KMS-11 (cell line): ENCODE data around the gene DDB1.

ENCODE experiments used
- H2AFZ ChIP-seq: fragments of 200-600 bp; sonication (generic); 2 replicates; pipeline ENCODE4 v1.6.1; 2016; ENCODE audit warnings: antibody characterized with exemption, mixed run types, low read depth
- H3K27ac ChIP-seq: fragments of 200-600 bp; sonication (generic); 2 replicates; pipeline ENCODE4 v1.6.1; 2016; ENCODE audit warnings: mild to moderate bottlenecking, mixed run types
- H3K27me3 ChIP-seq: fragments of 200-600 bp; sonication (generic); 2 replicates; pipeline ENCODE4 v1.6.1; 2017; ENCODE audit warnings: mild to moderate bottlenecking, low read depth, mixed run types, moderate library complexity; ENCODE audit not compliant: insufficient read depth
- H3K36me3 ChIP-seq: fragments of 200-600 bp; sonication (generic); 2 replicates; pipeline ENCODE4 v1.6.1; 2017; ENCODE audit warnings: mild to moderate bottlenecking, mixed run types; ENCODE audit not compliant: insufficient read depth
- H3K4me1 ChIP-seq: fragments of 200-600 bp; sonication (generic); 2 replicates; pipeline ENCODE4 v1.6.1; 2016; ENCODE audit warnings: mild to moderate bottlenecking, low read depth, mixed run types; ENCODE audit not compliant: poor library complexity, severe bottlenecking
- H3K4me2 ChIP-seq: fragments of 200-600 bp; sonication (generic); 2 replicates; pipeline ENCODE4 v1.7.0; 2016; ENCODE audit warnings: mild to moderate bottlenecking, mixed run types
- H3K4me3 ChIP-seq: fragments of 200-600 bp; sonication (generic); IDR thresholded peaks from 2 replicates; pipeline ENCODE4 v1.6.1; 2017; ENCODE audit warnings: low read depth, low read length, mixed read lengths; ENCODE audit not compliant: insufficient read depth
- H3K79me2 ChIP-seq: fragments of 200-600 bp; sonication (generic); 2 replicates; pipeline ENCODE4 v1.6.1; 2016; ENCODE audit warnings: low read depth, mixed run types; ENCODE audit not compliant: insufficient read depth
- H3K9ac ChIP-seq: fragments of 200-600 bp; sonication (generic); 2 replicates; pipeline ENCODE4 v1.6.1; 2016; ENCODE audit warnings: mild to moderate bottlenecking, mixed run types
- H4K20me1 ChIP-seq: fragments of 200-600 bp; sonication (generic); 2 replicates; pipeline ENCODE4 v1.6.1; 2016; ENCODE audit warnings: mild to moderate bottlenecking, mixed run types; ENCODE audit not compliant: insufficient read depth
- TF ChIP-seq, protein P1 (sequence below): fragments of 200-600 bp; sonication (generic); conservative IDR thresholded peaks from 2 replicates; pipeline ENCODE4 v1.6.1; 2017; ENCODE audit warnings: low read depth, mild to moderate bottlenecking, antibody characterized with exemption, low read length, moderate library complexity, mixed read lengths

DDB1 gene

DNA sequence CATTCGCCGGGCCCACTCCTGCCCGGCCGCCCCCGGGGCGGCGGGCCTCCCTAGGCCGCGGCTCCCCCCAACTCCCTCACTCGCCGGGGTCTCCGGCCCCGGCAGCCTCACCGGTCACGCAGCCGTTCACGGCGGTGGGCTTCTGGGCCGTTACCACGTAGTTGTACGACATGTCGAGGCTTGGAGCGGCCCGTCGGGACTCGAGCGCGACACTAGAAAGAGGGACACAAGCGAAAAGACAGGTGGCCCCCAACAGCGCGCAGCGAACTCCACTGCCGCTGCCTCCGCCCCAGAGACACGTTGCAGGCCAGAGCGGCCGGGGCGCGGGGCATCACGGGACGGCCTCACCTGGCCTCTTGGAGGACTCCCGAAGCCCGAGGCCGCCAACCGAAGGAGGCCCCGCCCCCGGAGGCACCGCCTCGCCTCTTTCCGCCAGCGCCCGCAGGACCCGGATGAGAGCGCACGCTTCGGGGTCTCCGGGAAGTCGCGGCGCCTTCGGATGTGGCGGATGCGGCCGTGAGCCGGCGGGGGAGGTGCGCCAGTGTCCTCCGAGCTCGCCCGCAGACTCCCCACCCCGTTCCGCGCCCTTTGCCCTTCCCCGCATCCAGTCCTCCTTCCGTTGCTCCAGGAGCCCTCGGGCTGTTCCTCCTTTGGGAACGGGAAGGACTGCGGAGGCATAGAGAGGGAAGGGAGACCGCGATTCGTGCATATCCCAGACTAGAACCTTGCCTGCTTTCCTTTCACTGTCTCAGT is at the start of gene DDB1, which contains the start of gene TKFC:
Gene DDB1, minus strand, starts transcription at position 309 of the 753 bp plus-strand sequence. Its CDS starts 137 bp downstream, at position 172.
Gene TKFC, plus strand, starts transcription at position 432 of the 753 bp plus-strand sequence. CDS start 1,501 bp downstream, outside the sequence.
- H3K27ac ChIP-seq = peak within 1 kb of the TSS; percentile 81
- peak within 1 kb of the TSS; percentile 79 for H2AFZ ChIP-seq
- no peaks in the 10 kb centered on the region for H3K27me3 ChIP-seq
- peak within 1 kb of the TSS; percentile 92 for H3K9ac ChIP-seq
- H3K36me3 ChIP-seq = peaks cover 5% of the 10 kb centered on the region; the same call in 1 of the 2 replicates
- H3K4me3 ChIP-seq = no peak within 1 kb of the TSS
- TF ChIP-seq, protein P1, sequence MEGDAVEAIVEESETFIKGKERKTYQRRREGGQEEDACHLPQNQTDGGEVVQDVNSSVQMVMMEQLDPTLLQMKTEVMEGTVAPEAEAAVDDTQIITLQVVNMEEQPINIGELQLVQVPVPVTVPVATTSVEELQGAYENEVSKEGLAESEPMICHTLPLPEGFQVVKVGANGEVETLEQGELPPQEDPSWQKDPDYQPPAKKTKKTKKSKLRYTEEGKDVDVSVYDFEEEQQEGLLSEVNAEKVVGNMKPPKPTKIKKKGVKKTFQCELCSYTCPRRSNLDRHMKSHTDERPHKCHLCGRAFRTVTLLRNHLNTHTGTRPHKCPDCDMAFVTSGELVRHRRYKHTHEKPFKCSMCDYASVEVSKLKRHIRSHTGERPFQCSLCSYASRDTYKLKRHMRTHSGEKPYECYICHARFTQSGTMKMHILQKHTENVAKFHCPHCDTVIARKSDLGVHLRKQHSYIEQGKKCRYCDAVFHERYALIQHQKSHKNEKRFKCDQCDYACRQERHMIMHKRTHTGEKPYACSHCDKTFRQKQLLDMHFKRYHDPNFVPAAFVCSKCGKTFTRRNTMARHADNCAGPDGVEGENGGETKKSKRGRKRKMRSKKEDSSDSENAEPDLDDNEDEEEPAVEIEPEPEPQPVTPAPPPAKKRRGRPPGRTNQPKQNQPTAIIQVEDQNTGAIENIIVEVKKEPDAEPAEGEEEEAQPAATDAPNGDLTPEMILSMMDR = no peak
- H4K20me1 ChIP-seq = no peaks in the 10 kb centered on the region
- peaks cover 59% of the 10 kb centered on the region for H3K4me1 ChIP-seq
- H3K4me2 ChIP-seq = peak within 1 kb of the TSS; percentile 84
- H3K79me2 ChIP-seq = peaks cover 57% of the 10 kb centered on the region

DNA sequence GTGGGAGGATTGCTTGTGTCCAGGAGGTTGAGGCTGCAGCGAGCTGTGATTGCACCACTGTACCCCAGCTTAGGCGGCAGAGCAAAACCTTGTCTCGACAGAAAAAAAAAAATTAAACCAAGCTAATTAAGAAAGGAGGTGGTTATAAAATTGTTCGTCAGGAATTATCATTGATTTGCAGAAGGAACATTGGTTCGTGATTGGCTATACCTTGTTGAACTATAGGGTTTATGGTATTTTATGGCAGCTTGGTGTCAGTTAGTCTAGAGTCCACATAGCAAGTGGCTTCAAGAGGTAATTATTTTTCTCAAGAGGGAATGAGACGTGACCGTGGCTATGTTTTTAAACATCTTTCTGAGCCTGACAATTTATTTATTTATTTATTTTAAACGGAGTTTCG is 48.0 kb upstream of the DDB1 start:
- TF ChIP-seq, protein P1 = no peak
- no peak overlapping the region for H3K4me2 ChIP-seq

DNA sequence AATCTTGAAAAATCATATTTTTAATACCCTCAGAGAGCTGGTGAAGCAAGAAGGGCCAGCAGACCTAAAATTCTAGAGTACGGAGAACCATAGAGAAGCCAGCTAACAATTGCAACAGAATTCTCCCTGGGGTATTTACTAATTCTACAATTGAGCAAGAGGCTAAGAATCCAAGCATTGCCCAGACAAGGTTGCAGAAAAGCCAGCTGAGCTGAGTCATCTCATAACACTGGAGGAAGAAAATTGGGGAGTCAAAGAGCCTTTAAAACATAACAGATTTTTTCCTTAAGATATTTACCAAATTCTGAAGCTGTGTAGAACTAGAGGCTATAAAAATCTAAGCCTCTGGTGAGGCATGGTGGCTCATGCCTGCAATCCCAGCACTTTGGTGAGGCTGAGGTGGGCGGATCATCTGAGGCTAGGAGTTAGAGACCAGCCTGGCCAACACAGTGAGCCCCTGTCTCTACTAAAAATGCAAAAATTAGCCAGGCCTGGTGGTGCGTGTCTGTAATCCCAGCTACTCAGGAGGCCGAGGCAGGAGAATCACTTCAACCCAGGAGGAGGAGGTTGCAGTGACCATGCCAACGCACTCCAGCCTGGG is 45.9 kb upstream of the DDB1 start:
- Histone ChIP-seq H3K4me2 (no peak overlapping the region), H4K20me1 (no peaks in the 10 kb centered on the region), H3K36me3 (no peaks in the 10 kb centered on the region), H2AFZ (no peak overlapping the region), H3K4me1 (peaks cover 27% of the 10 kb centered on the region), H3K4me3 (no peak overlapping the region), H3K79me2 (no peaks in the 10 kb centered on the region), H3K9ac (no peak overlapping the region), H3K27me3 (no peaks in the 10 kb centered on the region), H3K27ac (no peak overlapping the region)
- TF ChIP-seq, protein P1 = no peak

More for the DNA sequence above, 48.0 kb upstream of the DDB1 start:
- Histone ChIP-seq H3K4me1 (peaks cover 35% of the 10 kb centered on the region), H3K79me2 (no peaks in the 10 kb centered on the region), H2AFZ (no peak overlapping the region), H3K27ac (no peak overlapping the region), H3K27me3 (no peaks in the 10 kb centered on the region), H3K9ac (no peak overlapping the region), H4K20me1 (no peaks in the 10 kb centered on the region), H3K36me3 (no peaks in the 10 kb centered on the region), H3K4me3 (no peak overlapping the region)

DNA sequence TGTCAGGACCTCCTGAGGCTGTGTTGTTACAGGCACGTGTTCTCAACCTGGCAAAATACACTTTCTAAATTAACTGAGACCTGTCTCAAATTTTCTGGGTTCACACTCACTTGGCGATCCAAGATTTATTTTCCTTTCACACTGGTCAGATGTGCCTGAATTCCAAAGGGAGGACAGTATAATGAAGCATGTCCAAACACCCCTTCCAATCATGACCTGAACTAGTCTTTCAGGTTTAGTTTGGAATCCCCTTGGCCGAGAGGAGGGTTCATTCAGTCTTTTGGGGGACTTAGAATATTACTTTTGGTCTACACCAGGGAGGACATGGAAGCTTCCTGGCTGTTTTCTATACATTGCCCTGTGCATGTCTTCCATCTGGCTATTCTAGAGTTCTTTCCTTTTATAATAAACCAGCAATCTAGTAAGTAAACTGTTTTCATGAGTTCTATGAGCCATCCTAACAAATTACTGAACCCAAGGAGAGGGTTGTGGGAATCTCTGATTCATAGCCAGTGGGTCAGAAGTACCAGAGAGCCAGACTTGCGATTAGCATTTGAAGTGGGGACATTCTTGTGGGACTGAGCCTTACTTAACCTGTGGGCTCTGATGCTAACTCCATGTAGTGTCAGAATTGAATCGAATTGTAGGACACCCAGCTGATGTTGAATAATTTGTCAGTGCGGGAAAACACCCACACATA is 44.7 kb upstream of the DDB1 start:
- Histone ChIP-seq H3K27me3 (no peaks in the 10 kb centered on the region), H3K4me3 (no peak overlapping the region), H3K79me2 (no peaks in the 10 kb centered on the region), H3K9ac (no peak overlapping the region), H3K4me1 (peaks cover 20% of the 10 kb centered on the region), H3K27ac (no peak overlapping the region), H3K4me2 (no peak overlapping the region), H2AFZ (no peak overlapping the region), H4K20me1 (no peaks in the 10 kb centered on the region), H3K36me3 (no peaks in the 10 kb centered on the region)
- TF ChIP-seq, protein P1 = no peak
